GM18867 (cell line): ENCODE data around the gene TPSD1.
"Not testable (repeated sequence)": the region's sequence is repeated elsewhere in the genome, so short reads cannot be mapped to it uniquely, and the experiment has no call there.

Source experiments
- ATAC-seq: cut with Tn5 transposase; IDR thresholded peaks from one replicate; pipeline ENCODE4 v1.9.1; 2021; ENCODE audit warnings: mild to moderate bottlenecking, moderate library complexity; ENCODE audit not compliant: unreplicated experiment

Gene TPSD1

GRCh38 chr16:1240436-1240835 lies 15.4 kb upstream of the TPSD1 start, which contains the start of gene TPSAB1:
TSS of gene TPSAB1 (plus strand) at chr16:1240705. CDS start at chr16:1240939, 234 bp downstream.
- ATAC-seq: not testable (repeated sequence)

DNA sequence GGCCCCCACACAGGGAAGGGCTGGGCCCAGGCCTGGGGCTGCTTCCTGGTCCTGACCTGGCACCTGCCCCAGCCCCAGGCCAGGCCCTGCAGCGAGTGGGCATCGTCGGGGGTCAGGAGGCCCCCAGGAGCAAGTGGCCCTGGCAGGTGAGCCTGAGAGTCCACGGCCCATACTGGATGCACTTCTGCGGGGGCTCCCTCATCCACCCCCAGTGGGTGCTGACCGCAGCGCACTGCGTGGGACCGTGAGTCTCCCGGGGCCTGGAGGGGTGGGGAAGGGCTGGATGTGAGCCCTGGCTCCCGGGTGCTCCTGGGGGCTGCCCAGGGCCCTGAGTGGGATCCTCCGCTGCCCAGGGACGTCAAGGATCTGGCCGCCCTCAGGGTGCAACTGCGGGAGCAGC lies 14.8 kb upstream of the TPSD1 start:
- ATAC-seq: not testable (repeated sequence)

DNA sequence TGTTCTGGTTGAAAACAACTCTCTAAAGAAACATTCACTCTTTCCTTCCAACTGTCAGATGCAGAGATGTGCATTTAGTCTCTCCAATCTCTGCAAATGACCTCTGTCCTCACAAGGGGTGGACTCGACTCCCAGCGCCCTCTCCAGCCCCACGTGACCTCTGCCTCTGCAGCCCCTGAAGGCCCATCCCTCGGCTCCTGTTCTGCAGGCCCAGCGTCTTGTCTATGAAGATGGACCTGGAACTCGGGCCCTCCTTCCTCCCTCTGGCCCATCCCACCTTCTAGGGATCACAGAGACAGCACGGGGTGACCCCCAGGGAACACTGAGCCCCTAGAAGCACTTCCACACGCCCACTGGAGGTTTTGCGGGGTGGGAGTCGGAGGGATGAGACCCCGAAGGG lies 12.5 kb upstream of the TPSD1 start:
- ATAC-seq: not testable (repeated sequence)

GRCh38 chr16:1243907-1244850 lies 11.7 kb upstream of the TPSD1 start:
- not testable (repeated sequence) for ATAC-seq

DNA sequence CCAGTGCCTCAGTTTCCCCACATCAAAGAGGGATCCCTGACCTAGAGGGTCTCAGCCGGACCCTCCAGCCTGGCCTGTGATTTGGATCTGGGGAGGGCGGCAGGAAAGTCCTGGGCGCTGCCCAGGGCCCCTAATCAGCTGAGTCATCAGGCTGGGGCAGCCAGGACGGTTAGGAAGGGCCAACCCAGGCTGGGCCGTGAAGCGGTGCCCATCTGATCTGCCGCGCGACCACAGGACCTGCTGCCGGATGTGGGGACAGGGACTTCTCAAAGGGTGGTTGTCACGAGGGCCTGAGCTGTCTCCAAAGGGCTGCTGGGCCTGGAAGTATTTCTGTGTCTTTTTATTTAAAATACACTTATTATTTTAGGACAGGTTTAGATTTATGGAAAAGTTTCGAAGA lies 11.0 kb upstream of the TPSD1 start:
- ATAC-seq: no peak

- ATAC-seq: no peak
Observed at GRCh38 chr16:1245452-1246020, 10.3 kb upstream of the TPSD1 start.

GRCh38 chr16:1247903-1248537 lies 7.8 kb upstream of the TPSD1 start:
- ATAC-seq: not testable (repeated sequence)

GRCh38 chr16:1249031-1249755 lies 6.7 kb upstream of the TPSD1 start:
- ATAC-seq: not testable (repeated sequence)

GRCh38 chr16:1253701-1254364 lies 2.0 kb upstream of the TPSD1 start:
- not testable (repeated sequence) for ATAC-seq

DNA sequence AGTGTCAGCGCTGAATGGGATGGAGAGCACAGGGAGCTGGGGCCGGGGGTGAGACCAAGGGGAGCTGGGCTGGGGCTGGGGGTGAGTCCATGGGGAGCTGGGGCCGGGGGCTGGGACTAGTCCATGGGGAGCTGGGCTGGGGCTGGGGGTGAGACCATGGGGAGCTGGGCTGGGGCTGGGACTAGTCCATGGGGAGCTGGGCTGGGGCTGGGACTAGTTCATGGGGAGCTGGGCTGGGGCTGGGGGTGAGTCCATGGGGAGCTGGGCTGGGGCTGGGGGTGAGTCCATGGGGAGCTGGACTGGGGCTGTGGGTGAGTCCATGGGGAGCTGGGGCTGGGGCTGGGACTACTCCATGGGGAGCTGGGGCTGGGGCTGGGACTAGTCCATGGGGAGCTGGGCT lies 1.0 kb upstream of the TPSD1 start:
- not testable (repeated sequence) for ATAC-seq

DNA sequence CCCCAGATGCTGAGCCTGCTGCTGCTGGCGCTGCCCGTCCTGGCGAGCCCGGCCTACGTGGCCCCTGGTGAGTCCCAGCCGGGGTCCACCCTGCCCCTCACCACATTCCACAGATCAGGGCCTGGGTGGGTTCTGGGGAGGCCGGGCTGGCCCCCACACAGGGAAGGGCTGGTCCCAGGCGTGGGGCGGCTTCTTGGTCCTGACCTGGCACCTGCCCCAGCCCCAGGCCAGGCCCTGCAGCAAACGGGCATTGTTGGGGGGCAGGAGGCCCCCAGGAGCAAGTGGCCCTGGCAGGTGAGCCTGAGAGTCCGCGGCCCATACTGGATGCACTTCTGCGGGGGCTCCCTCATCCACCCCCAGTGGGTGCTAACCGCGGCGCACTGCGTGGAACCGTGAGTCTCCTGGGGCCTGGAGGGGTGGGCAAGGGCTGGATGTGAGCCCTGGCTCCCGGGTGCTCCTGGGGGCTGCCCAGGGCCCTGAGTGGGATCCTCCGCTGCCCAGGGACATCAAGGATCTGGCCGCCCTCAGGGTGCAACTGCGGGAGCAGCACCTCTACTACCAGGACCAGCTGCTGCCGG lies 516 bp downstream of the TPSD1 start:
- ATAC-seq: not testable (repeated sequence)

GRCh38 chr16:1256874-1257322 lies 1.0 kb downstream of the TPSD1 start:
- ATAC-seq: no peak

GRCh38 chr16:1257561-1258224 lies 1.8 kb downstream of the TPSD1 start:
- no peak for ATAC-seq

- ATAC-seq: no peak
Observed at GRCh38 chr16:1258225-1258600, 2.3 kb downstream of the TPSD1 start.

DNA sequence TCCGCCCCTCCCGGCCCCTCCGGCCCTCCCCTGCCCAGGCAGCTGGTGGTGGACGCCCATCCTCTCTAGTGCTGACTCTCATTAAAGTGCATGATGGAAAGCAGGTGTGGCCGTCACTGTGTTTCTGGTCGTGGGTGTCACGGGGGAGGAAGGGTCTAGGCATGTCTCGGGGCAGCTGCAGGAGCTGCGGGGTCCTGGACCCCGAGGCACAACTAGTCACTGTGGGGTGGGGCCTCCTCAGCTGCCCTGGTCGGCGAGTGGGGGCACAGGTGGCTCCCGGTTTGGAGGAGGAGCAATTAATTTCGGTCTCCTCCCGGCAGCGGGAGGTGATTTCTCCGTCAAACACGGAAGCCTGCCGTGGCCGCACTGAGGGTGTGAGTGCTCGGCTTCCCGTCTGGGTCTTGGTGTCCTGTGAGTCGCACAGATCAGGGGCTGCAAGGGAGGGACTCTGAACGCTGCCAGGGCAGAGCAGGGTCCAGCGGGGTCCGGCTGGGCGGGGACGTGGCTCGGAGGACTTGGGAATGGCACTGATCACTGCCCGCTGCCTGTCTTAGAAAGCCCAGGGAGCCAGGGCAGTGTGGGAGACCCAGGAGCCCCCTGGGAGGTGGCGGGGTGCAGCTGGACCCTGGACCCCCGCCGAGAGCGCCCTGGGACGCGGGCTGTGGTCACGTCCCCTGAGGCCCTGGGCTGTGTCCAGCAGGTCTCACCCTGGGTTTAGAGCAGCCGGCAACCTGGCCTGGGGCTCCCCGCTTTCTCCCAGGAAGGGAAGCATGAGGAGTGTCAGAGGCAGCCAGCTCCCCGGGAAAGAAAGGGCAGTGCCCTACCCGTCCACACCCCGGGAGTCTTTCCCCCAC lies 3.3 kb downstream of the TPSD1 start:
- ATAC-seq: no peak

DNA sequence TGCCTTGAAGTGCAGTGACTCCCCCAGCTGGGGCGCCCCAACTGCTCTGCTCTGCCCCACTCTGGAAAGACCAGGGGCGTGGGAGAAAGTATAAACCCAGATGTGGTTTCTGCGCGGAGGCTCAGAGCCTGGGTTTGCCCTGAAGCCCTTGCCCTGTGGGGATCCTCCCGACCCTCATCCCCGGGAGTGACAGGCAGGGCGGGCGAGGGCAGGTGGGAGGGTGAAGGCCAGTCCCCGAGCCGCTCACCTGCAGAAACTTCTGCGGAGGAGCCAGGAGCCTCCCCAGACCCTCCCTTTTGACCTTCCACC lies 3.8 kb downstream of the TPSD1 start:
- no peak for ATAC-seq

- ATAC-seq: no peak
Observed at GRCh38 chr16:1260101-1260680, 4.3 kb downstream of the TPSD1 start.

- ATAC-seq: no peak
Observed at GRCh38 chr16:1261131-1261892, 5.4 kb downstream of the TPSD1 start.
